Activated T-cell treated with anti-CD3 and anti-CD28 coated beads, Interleukin-2, amount 50 U/mL, for 1 hour (primary cell): ENCODE measurements around the gene MOCS2.
"Not testable (repeated sequence)": the region's sequence is repeated elsewhere in the genome, so short reads cannot be mapped to it uniquely, and the experiment has no call there.

Source experiments
- DNase-seq: peaks from one replicate; pipeline ENCODE4 v3.0.0-alpha.2; 2020

MOCS2 gene

GRCh38 chr5:53109443-53110127, at the start of gene MOCS2:
TSS of gene MOCS2 (minus strand) at chr5:53109757. CDS start at chr5:53107174, 2,583 bp downstream.
- peak; percentile 90 for DNase-seq

GRCh38 chr5:53151713-53152458, 42.3 kb upstream of the MOCS2 start:
- DNase-seq = no peak

DNA sequence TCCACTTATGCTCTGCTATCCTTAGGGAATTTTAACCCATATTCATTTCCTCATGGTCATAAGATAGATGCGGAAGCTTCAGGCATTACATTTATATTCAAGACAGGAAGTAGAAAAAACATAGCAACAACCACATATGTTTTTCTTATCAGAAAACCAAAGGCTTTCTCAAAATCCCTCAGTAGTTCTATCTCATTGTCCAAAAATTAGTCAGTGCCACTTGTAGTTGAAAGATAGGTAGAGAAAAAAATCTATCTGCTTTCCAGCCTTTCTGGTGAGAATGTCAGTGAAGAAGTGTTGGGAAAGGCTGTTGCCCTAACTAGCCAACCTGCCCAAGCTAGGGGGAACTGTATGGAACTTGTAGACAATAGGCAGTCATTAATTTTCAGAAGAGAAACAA, 23.5 kb upstream of the MOCS2 start:
- DNase-seq = no peak

GRCh38 chr5:53130266-53130665, 20.7 kb upstream of the MOCS2 start:
- DNase-seq = no peak

DNA sequence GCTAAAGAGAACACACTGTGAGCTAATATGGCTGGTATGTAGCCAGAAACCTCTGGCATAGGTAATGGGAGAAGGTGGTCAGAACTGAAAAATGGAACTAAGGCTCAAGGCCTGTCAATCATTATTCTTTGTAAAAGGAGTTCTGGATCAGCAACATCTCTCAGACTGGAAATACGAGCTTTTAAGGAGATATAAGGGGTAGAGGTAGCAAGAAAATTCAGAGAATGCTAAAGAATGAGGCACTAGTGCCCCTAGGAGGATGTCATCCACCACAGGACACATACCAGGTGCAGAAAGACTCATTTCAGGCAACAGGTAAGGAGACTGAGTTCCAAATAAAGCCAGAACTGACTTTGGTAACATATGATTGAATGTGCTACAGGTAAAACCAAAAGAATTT, 18.9 kb upstream of the MOCS2 start:
- DNase-seq = no peak

DNA sequence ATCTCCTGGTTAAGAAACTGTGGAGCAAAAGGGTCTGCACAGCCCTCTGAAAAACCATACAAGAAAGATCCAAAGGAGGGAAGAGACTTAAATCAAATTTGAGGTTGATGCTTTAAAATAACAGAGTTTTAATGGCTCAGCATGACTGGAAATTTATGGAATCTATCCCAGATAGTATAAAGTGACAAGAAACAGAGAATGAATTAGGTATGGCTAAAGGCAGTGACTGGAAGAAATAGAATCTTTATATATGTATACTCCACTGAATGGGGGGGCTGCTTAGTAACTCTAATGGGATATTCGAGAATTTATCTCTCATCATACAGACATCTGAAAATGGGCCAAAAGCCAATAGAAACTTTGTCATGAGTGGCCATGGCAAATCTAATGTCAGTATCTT, 17.6 kb upstream of the MOCS2 start:
- DNase-seq = no peak

DNA sequence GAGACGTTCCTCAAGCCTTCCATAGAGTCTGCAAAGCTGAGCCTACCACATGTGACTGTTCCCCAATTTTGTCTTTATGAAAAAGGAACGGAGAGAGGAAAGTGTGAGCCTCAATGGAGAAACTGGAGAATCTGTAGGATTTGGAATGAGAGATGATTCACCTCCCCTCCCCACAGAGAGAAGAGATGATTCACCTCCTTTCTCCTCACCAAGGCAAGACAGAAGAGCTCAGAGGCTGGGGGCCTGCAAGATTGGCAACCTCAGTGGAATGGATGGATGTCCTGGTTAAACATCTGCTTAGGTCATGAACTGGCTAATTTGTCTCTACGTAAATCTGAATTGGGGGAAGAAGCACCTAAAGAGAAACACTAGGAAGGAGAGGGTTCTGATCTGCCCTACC, 17.0 kb upstream of the MOCS2 start:
- DNase-seq = no peak

GRCh38 chr5:53123702-53124101, 14.1 kb upstream of the MOCS2 start:
- no peak for DNase-seq

DNA sequence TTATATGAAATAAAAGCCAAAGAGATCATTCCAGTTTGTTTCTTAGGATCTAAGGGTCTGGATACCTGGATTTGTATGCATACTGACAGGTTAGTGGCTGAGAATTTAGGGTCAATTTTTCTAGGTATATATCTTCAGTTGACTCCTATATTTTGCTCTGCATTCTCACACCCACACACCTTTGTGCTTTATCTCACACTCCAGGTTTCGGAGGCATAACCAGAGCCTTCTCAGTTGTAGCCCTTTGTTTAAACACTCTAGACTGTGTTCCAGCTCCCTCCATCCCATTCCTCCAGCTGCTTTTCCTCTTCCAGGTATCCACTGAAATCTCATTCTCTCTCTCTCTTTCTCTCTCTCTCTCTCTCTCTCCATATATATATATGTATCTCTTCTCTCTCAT, 10.6 kb upstream of the MOCS2 start:
- DNase-seq = no peak

DNA sequence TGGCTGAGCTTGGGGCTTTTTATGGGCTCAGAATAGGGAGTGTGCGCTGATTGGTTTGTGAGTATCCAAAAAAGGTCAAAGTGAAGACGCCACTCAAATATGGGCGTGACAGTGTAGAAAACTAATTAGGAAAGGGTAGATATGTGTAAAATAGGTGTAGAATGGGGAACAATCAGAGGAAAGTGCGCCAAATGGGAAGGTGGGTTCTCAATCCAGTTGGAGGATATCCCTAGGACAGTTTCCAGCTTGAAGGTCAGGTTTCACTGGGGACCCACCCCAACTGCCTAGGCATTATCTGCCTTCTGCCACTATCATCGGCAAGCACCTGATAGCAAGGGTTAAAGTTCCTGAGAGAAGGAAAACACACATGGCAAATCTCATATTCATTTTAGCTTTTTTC, 9.3 kb upstream of the MOCS2 start:
- DNase-seq = no peak

- DNase-seq = no peak
These were observed 7.0 kb upstream of the MOCS2 start for GRCh38 chr5:53116597-53116996.

DNA sequence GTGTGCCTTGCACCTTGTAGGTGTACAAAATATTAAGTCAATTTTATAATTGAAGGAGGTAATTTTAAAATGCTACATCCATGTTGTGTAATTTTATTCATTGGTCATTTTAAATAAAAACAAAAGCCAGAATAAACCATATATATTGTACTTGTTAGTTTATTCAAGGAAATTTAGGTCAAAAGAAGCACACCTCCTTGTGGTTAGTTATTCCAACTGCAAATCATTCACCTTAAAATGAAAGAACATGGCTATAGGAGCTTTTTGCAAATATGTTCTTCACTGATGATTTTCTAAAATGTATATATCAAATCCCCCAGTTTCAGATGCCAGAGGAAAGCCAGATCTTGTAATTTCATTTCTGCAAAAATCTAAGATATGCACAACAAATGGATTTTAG, 5.4 kb upstream of the MOCS2 start:
- no peak for DNase-seq

- no peak for DNase-seq
These were observed 4.4 kb upstream of the MOCS2 start for GRCh38 chr5:53113947-53114346.

- DNase-seq = no peak
These were observed 3.4 kb upstream of the MOCS2 start for GRCh38 chr5:53112909-53113308.

- DNase-seq = not testable (repeated sequence)
These were observed 2.8 kb upstream of the MOCS2 start for GRCh38 chr5:53112307-53112706.

GRCh38 chr5:53111139-53111538, 1.6 kb upstream of the MOCS2 start:
- DNase-seq = no peak

DNA sequence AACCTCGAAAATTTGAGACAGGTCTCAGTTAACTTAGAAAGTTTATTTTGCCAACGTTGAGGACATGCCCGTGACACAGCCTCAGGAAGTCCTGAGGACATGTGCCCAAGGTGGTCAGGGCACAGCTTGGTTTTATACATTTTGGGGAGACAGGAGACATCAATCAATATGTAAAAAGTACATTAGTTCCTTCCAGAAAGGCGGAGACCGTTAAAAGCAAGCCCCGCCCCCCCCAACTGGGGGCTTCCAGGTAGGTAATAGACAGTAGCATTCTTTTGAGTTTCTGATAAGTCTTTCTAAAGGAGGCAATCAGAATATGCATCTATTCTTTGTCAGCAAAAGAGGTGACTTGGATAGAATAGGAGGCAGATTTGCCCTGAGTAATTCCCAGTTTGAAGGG, 599 bp upstream of the MOCS2 start:
- DNase-seq = peak; percentile 19

DNA sequence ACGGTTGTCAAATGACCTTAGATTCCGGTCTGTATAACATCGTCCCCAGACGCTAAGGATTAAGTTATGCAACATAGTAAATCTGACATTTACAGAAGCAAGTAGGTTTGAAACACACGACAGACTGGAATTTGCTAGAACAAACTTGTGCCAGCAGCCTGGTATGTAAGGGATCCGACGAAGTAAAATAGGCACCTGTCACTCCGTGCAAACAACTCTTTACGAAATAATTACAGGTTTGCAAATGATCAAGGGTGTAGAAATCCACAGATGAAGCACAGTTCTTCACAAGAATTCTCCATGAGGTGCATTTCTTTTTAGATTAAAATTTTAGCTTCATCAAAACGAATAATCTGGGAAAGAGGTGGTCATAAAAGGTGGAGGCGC, 508 bp downstream of the MOCS2 start:
- no peak for DNase-seq

GRCh38 chr5:53105611-53106300, 3.8 kb downstream of the MOCS2 start:
- DNase-seq = no peak

DNA sequence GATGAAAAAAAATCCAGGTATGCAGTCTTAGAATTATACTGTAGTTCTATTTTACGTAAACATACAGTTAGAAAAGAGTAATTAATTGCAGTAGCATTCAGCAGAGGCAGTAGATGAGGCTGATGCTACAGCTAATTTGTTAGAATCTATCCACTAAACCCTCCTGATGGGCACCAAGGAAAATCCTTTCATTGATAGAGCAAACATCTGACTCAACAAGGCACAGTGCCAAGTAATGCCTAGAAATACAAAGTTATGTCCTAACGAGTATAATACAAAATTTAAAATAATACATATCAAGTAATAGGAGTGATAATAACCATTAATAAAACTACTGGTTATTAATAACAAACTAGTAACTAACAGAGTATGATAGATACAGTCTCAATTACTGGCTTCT, 9.0 kb downstream of the MOCS2 start:
- no peak for DNase-seq

GRCh38 chr5:53099546-53099945, 10.0 kb downstream of the MOCS2 start:
- DNase-seq = no peak

GRCh38 chr5:53095931-53096525, 13.5 kb downstream of the MOCS2 start:
- peak; percentile 44 for DNase-seq

- DNase-seq = no peak
These were observed 14.3 kb downstream of the MOCS2 start for GRCh38 chr5:53095217-53095616.

DNA sequence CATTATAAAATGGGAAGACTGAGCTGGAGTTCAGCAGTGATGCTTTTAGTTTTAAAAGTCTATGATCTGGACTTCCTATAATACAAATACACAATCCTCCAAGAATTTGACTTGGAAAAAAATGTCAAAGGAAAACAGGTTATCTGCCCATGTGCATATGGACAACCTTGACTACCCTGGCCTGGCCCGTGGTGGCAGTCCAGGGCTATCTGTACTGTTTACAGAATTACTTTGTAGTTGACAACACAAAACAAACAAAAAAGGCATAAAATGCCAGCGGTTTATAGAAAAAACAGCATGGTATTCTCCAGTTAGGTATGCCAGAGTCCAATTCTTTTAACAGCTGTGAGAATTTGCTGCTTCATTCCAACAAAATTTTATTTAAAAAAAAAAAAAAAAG, 17.3 kb downstream of the MOCS2 start:
- DNase-seq = no peak
